GM12864 (cell line): ENCODE data around the gene KRT39.

Experiments
- DNase-seq: peaks from one replicate; pipeline ENCODE4 v3.0.0-alpha.2; 2011; ENCODE audit warnings: low read depth
- H3K4me3 ChIP-seq: 2 replicates; pipeline ENCODE4 v1.5.1; 2011; ENCODE audit warnings: mild to moderate bottlenecking, low read depth, low read length, control low read depth
- CTCF ChIP-seq: IDR thresholded peaks from 2 replicates; pipeline ENCODE4 v1.5.1; 2011; ENCODE audit warnings: low read depth, mild to moderate bottlenecking, moderate library complexity, low read length, control low read depth, inconsistent platforms; ENCODE audit errors: missing control alignments

Gene KRT39

GRCh38 chr17:40912486-40913210, 54.1 kb downstream of the KRT39 start:
- H3K4me3 ChIP-seq, result no peak overlapping the region
- TF ChIP-seq CTCF, result no peak
- no peak for DNase-seq

GRCh38 chr17:40910441-40910841, 56.3 kb downstream of the KRT39 start:
- TF ChIP-seq CTCF, result no peak
- H3K4me3 ChIP-seq, result no peak overlapping the region
- no peak for DNase-seq

- H3K4me3 ChIP-seq, result no peak overlapping the region
- TF ChIP-seq CTCF, result no peak
- no peak for DNase-seq
Measured at GRCh38 chr17:40909755-40910154, 57.0 kb downstream of the KRT39 start.

- H3K4me3 ChIP-seq, result no peak overlapping the region
- peak; percentile 16 for DNase-seq
- peak; percentile 71 for TF ChIP-seq CTCF
Measured at GRCh38 chr17:40909351-40909750, 57.4 kb downstream of the KRT39 start.
